Right lung (tissue), 5 donors: Measurements from ENCODE around the gene ADAD2. TPM values are rescaled to one million over a fixed set of nuclear protein-coding genes. Genes with fewer than 3 reads are reported as not detected.
"Not testable (repeated sequence)": the region's sequence is repeated elsewhere in the genome, so short reads cannot be mapped to it uniquely, and the experiment has no call there.

Experiments used
- DNase-seq, 2 donors: peaks; one replicate each; pipeline ENCODE4 v3.0.0-alpha.2; 2013
- polyA plus RNA-seq, 5 donors: library from polyadenylated mRNA; unstranded; fragments of 120-200 nt; gene quantifications; one replicate each; pipeline versions ENCODE4 v1.2.1 to v1.2.3, GENCODE V29; 2013; ENCODE audit warnings: inconsistent platforms in 1 of 5, low replicate concordance in 1 of 5; ENCODE audit not compliant: insufficient read length in 5 of 5, insufficient read depth in 1 of 5

Gene ADAD2
- polyA plus RNA-seq, 5 donors, result 0.18 to 1.1 (median 0.73) TPM; not detected in 1

DNA sequence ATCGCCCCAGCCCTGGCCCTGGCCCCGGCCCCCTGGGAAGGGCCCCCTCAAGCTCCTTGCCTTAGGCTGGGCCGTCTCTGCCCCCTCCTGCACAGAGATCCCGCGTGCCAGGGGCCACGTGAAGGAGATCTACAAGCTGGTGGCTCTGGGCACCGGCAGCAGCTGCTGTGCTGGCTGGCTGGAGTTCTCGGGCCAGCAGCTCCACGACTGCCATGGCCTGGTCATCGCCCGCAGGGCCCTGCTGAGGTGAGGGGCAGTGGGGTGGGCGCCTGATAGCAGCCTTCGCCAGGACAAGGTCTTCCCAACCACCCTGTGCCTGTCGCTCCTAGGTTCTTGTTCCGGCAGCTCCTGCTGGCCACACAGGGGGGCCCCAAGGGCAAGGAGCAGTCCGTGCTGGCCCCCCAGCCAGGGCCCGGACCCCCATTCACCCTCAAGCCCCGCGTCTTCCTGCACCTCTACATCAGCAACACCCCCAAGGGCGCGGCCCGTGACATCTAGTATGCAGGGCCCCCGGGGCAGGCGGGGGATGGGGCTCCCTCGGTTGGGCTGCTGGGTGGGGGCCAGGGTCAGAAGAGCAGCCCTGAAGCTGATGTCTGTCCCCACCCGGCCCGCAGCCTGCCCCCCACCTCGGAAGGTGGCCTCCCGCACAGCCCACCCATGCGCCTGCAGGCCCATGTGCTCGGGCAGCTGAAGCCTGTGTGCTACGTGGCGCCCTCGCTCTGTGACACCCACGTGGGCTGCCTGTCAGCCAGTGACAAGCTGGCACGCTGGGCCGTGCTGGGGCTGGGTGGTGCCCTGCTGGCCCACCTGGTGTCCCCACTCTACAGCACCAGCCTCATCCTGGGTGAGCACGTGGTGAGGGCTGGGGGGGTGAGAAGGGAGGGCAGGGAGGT, 4.5 kb downstream of the ADAD2 start:
- no peak for DNase-seq

DNA sequence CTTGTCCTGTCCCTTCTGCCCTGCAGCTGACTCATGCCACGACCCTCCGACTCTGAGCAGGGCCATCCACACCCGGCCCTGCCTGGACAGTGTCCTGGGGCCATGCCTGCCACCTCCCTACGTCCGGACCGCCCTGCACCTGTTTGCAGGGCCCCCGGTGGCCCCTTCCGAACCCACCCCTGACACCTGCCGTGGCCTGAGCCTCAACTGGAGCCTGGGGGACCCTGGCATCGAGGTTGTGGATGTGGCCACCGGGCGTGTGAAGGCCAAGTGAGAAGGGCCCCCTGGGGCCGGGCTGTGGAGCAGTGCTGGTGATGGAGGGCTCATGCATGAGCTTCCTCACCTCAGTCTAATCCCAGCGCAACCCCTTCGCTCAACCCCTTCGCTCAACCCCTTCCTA, 5.1 kb downstream of the ADAD2 start:
- no peak for DNase-seq

DNA sequence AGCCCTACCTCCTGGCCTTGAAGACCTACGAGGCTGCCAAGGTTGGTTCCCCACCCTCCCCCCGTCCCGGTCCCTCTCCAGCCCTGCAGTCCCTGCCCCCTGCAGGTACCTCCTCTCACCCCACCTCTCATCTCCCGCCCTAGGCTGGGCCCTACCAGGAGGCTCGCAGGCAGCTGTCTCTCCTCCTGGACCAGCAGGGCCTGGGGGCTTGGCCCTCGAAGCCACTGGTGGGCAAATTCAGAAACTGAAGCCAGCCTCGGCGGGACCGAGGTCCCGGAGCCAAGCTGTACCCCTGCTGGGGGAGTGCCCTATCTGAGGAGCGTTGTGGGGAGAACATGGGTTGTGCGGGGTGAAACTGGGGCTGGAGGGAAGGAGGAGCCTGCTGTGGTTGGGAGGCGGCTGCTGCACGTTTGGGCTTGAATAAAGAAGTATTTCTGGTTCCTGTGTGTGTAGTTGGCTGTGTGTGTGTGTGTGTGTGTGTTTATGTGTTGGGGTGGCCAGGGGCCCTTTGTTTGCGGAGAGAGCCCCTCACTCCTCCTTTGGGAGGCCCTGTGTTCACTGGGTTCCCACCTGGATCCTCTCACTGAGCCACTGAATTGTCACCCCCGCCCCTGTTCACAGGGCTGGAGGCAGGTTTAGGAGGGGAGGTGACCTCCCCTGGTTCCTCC, 5.9 kb downstream of the ADAD2 start:
- DNase-seq, result no peak

DNA sequence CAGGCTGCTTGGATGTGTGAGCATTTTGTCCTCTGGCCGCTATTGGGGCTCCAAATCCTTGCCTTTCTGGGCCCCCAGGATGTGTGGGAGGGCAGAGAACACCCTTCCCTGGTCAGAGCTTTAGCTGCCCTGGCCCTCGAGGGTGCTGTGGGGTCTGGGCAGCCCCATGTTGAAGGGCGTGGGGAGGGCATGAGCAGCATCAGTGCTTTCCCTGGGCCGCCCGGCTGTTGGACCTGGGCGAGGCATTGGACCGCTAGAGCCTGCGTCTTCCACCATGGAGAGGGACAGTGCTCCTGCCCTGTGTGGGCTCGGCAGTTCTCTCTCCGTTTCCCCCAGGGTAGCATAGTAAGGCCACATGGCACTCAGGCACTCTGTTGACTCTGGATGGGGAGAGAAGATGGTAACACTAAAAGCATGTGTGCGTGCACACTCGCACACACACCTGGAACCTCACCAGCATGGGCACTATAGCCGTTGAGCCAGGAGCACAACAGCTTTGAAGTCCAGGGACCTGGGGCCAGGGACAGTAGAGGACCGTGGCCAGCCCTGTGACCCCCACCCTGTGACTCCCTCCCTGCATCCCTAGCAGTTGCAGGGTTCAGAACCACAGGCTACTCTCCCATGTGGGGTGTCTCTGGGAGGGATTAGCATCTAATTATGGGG, 6.6 kb downstream of the ADAD2 start:
- no peak for DNase-seq

DNA sequence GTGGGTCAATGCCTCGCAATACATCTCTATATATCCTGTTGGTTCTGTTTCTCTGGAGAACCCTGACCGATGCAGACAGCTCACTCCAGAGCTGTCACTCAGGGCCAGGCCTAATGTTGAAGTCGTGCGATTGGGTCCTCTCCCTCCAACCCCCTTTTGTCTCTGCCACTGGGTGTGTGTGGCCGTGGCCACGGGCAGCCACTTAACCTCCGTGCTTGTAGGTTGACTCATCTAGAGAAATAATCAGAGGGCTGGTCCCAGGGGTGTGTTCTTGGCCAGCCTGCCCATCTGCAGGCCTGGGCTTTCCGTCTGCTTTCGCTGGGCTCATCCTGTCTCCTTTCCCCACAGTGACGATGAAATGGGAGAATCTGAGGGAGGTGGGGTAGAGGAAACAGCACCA, 7.4 kb downstream of the ADAD2 start:
- DNase-seq, result no peak

DNA sequence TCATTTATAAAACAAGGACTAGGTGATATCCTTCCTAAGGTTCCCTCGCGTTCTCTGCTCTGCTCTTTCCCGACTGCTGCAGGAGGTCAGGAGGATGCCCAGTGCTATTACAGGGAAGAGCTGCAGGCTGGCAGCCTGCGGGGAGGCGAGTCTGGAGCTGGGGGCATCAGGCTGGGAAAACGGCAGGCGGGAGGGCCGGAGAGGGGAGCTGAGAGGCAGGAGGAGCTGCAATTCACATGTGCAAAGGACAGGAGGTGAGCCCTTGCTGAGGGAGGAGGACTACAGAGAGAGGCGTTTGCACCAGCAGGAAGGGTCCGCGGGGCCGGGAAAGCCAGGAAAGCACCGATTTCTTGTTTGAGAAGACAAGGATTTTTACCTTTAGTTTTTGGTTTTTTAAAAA, 8.1 kb downstream of the ADAD2 start:
- no peak for DNase-seq

DNA sequence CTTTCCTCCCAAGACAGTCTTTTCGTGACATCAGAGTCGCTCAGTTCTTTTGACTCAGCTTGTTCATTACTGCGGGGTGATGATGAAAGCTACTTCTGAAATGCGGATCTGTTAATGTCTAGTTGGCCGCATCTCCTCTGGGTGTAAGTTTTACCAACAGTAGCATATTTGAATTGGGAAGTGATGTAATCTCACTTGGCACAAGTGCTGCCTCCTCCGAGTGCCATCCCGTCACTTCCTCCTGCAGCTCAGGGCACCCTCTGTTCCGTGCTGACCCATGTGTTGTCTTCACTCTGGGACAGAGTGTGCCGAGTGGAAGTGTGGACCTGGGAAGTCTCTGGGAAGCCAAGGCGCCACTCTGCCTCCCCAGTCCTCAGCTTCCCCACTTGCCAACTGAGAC, 8.9 kb downstream of the ADAD2 start:
- DNase-seq, result no peak

DNA sequence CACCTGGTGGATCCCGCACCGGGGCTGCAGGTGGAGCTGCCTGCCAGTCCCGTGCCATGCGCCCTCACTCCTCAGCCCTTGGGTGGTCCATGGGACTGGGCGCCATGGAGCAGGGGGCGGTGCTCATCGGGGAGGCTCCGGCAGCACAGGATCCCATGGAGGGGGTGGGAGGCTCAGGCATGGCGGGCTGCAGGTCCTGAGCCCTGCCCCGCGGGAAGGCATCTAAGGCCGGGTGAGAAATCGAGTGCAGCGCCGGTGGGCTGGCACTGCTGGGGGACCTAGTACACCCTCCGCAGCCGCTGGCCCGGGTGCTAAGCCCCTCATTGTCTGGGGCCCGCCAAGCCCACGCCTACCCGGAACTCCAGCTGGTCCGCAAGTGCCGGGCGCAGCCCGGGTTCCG, 13.6 kb downstream of the ADAD2 start:
- not testable (repeated sequence) for DNase-seq

DNA sequence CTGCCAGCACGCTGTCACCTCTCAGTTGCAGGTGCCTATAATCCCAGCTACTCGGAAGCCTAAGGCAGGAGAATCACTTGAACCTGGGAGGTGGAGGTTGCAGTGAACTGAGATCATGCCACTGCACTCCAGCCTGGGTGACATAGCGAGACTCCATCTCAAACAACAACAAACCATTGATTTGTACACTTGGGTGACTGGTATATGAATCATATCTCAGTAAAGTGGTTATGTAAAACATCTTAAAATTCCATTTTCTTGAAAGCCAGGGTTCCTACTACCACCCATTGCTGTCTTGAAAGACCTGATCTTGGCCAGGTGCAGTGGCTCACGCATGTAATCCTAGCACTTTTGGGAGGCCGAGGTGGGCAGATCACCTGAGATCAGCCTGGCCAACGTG, 14.2 kb downstream of the ADAD2 start:
- not testable (repeated sequence) for DNase-seq

DNA sequence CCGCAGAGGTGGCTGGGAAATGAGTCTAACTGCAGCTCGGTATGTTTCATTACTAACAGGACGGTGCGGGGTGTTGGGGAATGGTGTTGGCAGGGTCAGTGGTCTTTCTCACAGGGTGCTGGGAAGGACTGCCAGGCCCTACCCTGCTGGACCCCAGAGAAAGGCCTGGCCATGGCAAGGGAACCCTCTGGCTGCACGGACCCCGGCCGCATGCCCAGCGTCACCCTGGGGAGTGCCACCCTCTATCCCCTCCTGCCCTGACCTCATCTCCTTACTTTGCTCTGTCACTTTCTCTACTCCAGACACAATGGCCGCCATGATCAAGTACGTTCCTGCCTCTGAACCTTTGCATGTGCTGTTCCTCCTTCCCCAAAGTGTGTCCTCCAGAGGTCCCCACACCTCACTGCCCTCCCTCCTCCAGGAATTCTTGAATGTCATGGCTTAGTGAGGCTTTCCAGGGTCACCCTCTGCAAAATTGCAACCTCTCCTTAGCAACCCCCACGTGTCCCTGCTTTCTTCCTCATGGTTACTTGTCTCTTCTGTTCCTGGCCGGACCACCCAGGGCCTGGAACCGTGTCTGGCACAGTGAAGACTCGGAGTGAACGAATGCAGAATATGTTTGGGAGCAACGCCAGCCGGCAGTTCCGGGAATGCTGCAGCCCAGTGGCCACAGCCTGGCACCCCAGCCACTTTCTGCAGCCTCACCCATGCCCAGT, 15.2 kb downstream of the ADAD2 start:
- no peak for DNase-seq

DNA sequence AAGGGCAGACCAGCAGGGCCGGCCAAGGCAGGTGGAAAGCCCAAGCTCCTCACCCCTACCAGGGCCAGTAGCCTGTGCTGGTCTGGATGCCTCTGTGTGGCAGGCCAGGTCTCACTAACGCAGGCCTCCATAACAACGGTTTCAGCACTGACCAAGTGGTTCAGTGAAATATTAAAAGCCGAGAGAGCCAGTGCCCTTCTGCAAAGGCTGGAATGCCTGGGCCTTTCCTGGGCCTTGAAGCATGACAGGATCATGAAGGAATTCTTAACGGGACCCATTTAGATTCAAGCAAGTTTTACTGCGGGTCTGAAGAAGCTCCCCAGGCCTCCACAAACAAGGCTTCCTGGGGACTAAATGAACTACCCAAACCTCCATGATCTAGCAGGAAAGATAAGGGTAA, 16.3 kb downstream of the ADAD2 start:
- no peak for DNase-seq

DNA sequence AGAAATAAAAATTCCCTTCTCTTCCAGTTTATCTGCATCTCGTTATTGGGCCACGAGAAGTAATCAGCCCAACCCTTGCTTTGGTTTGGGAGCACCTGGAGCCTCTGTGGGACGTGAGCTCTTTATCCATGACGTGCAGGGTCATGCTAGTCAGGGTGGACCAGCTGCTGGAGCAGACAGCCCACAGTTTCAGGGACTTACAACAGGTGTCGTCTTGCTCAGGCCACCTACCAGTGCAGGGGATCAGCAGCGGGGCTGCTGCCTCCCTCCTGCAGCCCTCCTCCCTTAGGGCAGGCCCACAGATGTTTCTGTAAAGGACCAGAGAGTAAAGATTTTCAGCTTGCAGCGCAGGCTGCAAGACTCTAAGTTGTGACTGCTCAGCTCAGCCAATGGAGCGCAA, 16.9 kb downstream of the ADAD2 start:
- no peak for DNase-seq

DNA sequence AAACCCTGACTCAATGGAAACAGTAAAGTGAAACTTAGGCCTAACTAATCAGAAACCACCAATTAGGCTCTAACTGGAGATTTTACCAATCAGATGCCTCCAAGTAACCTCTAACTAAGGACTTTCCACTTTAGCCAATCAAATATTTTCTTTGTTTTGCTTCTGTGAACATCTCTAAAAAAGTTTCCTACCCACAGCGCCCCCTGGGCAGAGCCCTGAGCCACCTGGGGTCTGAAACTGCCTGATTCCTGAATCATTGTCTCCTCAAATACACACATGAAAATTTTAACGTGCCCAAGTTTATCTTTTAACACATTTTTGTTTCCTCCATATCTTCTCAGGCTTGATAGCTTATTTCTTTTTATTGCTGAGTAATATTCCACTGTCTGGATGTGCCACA, 19.0 kb downstream of the ADAD2 start:
- no peak for DNase-seq

DNA sequence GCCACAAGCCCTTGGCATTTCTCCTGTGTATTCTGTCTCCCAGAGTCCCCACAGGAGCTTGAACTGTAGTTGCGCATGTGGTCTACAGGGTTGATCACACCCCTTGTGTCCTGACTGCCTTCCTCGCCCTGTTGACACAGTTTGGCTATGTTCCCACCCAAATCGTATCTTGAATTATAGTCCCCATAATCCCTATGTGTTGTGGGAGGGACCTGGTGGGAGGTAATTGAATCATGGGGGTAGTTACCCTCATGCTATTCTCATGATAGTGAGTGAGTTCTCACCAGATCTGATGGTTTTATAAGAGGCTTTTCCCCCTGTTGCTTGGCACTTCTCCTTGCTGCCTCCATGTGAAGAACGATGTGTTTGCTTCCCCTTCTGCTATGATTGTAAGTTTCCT, 21.2 kb downstream of the ADAD2 start:
- DNase-seq, result no peak

DNA sequence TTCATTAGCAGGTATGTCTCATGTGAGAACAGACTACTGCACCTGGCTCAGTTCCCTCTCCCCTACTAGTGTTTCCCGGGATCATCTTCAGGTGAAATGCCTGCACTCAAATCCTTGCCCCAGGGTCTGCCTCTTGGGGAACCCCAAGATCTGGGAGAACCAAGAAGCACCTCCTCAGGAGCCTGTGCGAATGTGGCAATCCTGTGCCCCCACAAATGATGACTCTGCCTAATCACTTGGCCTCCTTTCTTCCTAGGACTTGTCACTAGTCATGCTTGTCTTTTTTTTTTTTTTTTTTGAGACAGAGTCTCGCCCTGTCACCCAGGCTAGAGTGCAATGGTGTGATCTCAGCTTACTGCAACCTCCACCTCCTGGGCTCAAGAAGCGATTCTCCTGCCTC, 21.7 kb downstream of the ADAD2 start:
- DNase-seq, result no peak

DNA sequence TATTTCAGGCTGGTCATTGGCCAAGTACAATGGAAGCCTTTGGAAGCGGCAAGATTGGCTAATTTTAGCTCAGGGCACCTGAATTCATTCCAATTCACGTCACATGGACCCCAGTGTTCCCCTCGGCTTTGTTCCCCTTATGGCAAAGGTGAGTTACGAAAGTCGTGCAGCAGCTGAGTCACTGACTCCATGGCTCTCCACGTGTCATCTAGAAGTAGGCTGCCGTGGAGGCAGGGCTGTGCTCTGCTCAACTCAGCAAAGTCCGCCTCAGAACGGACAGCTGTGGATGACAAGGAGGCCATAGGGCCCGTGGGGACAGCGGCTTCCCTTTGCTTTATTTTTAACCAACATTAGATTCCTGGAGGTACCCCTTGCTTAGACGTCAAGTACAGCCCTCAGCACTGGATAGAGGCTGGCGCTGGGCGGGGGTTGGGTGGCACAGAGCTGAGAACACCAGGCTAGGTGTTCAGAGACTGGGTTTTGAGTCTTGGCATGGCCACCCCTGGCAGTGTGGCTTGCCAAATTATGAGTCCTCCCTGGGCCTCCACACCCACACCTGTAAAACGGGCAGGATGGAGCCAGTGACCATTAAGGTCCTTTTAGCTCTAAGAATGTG, 23.6 kb downstream of the ADAD2 start:
- DNase-seq, result no peak

DNA sequence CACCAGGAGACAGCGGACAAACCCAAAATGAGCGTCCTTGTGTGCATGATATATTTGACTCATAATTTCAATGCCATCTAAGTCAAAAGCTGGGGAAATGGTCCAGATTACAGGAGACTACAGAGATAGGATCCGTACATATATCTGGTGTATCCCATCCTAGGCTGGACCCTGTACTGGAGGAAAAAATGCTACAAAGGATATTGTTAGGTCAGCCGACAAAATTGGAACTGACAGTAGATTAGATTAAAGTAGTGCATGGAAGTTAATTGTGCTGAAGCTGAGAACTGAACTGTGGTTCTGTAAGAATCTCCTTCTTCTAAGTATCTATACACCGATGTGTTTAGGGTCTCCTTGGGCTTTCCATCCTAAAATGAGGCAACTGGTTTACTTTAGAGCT, 24.6 kb downstream of the ADAD2 start:
- DNase-seq, result no peak

DNA sequence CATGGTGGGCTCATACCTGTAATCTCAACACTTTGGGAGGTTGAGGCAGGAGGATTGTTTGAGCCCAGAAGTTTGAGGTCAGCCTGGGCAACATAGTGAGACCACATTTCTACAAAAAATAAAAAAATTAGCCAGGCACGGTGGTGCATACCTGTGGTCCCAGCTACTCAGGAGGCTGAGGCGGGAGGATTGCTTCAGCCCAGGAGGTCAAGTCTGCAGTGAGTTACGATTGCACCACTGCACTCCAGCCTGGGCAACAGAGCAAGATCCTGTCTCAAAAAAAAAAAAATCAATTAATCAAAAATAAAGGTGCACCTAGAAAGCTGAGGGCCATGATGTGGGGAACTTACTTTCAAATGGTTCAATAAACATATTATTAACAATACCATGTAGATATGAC, 25.2 kb downstream of the ADAD2 start:
- DNase-seq, result not testable (repeated sequence)

DNA sequence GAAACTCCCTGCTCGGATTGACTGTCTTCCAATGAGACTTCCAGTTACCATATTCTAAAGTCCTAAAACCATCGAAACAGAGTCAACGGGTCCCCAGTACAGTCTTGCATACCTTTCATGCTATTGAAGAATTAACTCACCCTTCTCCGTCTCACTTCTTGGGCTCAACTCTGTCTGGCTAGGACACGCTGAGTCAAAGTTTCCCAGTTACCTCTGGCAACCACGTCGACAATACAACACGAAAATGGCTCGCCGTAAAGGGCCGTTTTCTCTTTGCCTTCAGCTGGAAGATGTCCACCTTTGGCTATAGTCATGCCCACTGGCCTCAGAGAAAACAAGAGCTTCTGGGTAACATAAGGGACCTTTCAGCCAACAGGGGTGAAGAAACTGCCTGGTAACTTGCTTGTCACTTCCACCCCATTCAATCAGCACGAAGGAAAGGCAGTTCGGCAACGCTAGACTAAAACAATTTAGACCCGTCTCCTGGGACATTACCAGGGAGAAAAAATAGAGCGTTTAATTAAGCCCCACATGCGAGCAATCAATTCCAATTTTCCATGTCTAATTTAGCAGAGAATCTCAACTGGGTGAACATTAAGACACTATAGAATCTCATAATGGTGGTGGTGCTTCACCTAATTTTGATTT, 27.3 kb downstream of the ADAD2 start:
- no peak for DNase-seq

DNA sequence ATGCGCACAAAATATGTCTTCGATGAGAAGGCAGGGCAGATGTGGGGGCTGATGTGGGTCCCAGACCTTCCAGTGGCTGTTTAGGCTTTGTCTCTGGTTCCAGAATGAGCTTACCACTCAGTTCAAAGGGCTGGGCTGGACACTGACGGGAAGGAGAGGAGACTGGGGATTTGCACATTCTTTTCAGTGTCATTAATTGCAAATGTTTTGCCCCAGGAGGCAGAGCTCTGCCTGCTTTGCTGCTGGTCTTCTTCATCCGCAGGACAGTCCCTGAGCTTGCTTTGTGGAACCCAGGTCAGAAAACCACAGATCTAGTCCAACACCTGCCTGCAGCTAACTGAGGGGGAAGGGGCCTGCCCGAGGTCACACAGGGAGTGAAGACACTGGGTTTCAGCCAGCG, 28.0 kb downstream of the ADAD2 start:
- DNase-seq, result no peak

DNA sequence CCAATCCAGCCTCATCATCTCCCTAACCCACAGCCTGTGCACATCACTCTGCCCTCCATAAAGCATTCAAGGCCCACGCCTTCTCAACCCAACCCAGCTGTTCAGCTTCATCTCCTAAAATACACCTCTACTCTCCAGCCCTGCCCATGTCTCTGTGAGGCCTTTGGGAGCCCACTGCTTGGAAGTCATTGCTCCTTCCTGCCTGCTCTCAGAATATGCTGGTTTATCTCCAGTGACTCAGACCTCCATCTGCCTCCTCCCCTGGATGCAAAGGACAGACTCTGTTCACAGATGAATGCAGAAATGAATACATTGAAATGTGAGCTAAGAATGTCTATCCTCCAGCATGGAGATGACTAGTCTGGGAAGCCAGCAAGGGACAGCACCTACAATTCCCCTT, 29.9 kb downstream of the ADAD2 start:
- DNase-seq, result no peak
